Gastrocnemius medialis (tissue), 4 donors: ENCODE results near the gene C9orf78.

Source experiments
- POLR2A ChIP-seq, 2 donors: fragments of 450-650 bp; IDR thresholded peaks; one replicate each; pipeline ENCODE4 v1.6.1; 2017; ENCODE audit warnings: antibody characterized with exemption in 2 of 2, mild to moderate bottlenecking in 2 of 2, moderate library complexity in 2 of 2
- TF ChIP-seq, protein P1 (sequence below), 5 experiments: fragments of 450-650 bp in 3 of 5; fragments of 200-600 bp in 2 of 5; sonication (generic) in 2 of 5; IDR thresholded peaks in 4 of 5; conservative IDR thresholded peaks in 1 of 5; 1 replicate in 4 of 5; 2 replicates in 1 of 5; pipeline ENCODE4 v1.5.1; 2016 to 2019; ENCODE audit warnings: antibody characterized with exemption in 5 of 5, mild to moderate bottlenecking in 3 of 5, moderate library complexity in 3 of 5

DNA sequence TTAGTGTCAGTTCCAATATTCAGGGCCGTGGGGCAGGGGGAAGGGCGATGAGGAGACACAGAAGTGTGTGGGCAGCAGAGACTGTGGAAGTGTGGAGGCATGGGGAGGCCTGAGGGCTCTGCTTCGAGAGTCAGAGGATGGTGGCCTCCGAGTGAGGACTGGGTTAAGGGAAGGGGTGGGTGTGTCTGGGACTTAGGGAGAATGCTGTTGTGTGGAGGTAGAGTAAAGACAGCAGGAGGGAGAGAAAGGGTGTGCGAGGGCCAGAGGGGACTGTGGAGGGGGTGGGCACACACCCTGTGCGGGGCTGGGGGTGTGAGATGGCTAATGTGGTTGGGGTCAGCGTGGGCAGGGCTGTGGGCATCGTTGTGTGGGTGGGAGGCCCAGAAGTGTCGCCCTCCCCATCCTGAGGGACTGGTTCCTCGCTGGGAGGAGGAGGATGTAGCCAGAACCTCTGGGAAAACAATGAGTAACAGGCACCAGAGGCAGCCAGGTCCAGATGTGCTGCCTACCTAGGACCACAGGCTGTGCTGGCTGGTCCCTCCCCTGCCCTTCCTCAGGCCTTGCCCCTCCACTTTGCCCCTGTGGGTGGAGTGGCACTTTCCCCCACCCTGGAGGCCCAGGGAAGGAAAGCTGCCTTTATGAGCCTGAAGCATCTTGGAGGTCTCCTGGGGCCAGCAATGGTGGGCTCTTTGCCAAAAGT lies 4.4 kb upstream of the C9orf78 start:
- TF ChIP-seq, protein P1, sequence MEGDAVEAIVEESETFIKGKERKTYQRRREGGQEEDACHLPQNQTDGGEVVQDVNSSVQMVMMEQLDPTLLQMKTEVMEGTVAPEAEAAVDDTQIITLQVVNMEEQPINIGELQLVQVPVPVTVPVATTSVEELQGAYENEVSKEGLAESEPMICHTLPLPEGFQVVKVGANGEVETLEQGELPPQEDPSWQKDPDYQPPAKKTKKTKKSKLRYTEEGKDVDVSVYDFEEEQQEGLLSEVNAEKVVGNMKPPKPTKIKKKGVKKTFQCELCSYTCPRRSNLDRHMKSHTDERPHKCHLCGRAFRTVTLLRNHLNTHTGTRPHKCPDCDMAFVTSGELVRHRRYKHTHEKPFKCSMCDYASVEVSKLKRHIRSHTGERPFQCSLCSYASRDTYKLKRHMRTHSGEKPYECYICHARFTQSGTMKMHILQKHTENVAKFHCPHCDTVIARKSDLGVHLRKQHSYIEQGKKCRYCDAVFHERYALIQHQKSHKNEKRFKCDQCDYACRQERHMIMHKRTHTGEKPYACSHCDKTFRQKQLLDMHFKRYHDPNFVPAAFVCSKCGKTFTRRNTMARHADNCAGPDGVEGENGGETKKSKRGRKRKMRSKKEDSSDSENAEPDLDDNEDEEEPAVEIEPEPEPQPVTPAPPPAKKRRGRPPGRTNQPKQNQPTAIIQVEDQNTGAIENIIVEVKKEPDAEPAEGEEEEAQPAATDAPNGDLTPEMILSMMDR (IDR thresholded peaks at IDR 0.05 in 4 of 5, conservative IDR thresholded peaks at IDR 0.05 in 1 of 5), result no peak
- TF ChIP-seq POLR2A (IDR thresholded peaks at IDR 0.05), result no peak
